Astrocyte (in vitro differentiated cells and primary cell): Measurements from ENCODE around the gene CYSTM1.

ENCODE experiments used
- CTCF ChIP-seq: IDR thresholded peaks from 2 replicates; pipeline ENCODE4 v1.5.1; 2011; ENCODE audit warnings: low read depth, mild to moderate bottlenecking, inconsistent platforms, low read length, moderate library complexity; ENCODE audit not compliant: insufficient read depth
- EZH2 ChIP-seq: IDR thresholded peaks from 2 replicates; pipeline ENCODE4 v1.6.1; 2012; ENCODE audit warnings: mild to moderate bottlenecking, low read length, inconsistent platforms; ENCODE audit not compliant: insufficient read depth

- TF ChIP-seq CTCF, result no peak
- no peak for TF ChIP-seq EZH2
Measured at GRCh38 chr5:140225396-140225795, 50.4 kb downstream of the CYSTM1 start.
